HG03460 (cell line): ENCODE measurements around the gene FAM174B.

Experiments used
- ATAC-seq: cut with Tn5 transposase; IDR thresholded peaks from one replicate; pipeline ENCODE4 v1.9.1; 2021; ENCODE audit not compliant: unreplicated experiment

FAM174B gene

GRCh38 chr15:92602267-92602593, 53.3 kb downstream of the FAM174B start:
- no peak for ATAC-seq

DNA sequence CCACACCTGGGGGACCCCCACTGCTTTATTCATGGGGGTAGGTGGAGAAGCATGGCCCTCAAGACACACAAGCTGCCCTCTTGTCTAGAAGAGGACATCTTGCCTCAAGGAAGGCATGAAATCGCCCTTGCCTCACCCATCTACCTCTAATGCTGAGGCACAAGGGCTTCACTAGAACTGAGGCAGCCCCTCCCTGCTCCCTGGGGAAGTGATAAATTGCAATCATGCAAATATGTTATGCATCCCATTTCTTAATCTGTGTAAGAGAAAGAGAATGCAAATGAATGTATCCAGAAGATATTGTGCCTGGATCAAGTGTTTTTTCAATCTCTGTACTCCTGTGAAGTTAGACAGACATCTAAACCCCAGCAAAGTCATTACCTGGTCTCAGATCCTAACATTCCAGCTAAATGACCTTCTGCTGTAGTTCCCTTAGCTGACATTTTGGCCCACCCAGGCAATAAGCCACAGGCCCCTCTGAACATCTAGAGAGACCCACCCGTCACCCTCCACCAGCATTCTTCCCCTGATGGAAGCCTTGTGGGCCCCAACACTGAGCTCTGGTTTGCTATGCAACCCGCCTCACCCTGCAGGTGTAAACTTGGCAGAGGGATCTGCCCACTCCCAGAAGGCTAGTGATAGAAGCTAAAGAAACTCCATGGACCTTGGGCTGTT, 53.8 kb downstream of the FAM174B start:
- ATAC-seq = no peak

DNA sequence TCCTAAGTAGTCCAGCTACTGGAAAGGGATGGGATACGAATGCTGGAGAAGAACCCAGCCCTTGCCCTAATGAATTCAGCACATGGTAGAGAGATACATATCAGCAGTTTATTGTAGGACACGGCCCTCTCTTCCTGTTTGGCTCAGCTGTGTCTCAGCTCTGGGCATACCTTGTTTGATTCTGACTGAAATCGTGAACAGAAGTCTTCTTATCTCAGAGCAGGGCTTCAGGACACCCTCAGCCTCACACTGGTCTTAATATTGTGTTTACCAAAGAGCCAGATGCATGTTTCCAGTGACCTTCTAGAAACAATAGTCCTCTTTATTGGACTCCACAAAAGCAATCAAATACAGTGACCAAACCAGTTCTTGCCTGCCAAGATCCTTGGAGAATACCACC, 54.7 kb downstream of the FAM174B start:
- no peak for ATAC-seq

GRCh38 chr15:92599394-92599970, 56.1 kb downstream of the FAM174B start:
- ATAC-seq = no peak

- no peak for ATAC-seq
Measured at GRCh38 chr15:92597548-92597947, 58.0 kb downstream of the FAM174B start.

DNA sequence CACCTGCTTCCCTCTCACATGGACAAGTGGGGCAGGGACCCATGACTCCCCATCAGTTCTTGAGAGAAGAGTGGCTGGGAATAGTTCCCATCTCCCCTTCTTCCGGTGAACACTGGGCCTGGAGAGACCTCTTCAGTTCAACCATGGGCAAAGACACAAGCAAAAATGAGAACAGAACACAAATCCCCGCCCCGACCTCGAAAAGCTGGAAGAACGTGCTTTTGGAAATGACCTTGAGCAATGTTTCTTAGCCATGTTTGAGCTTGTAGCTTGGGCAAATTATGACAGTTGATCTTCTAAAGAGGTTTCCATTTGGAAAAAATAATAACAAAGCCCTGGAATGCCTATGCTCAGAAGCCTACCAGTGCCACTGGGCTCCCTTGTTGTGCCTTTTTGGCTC, 59.0 kb downstream of the FAM174B start:
- no peak for ATAC-seq

GRCh38 chr15:92595506-92596381, 59.8 kb downstream of the FAM174B start:
- no peak for ATAC-seq

- no peak for ATAC-seq
Measured at GRCh38 chr15:92591275-92591674, 64.3 kb downstream of the FAM174B start.

DNA sequence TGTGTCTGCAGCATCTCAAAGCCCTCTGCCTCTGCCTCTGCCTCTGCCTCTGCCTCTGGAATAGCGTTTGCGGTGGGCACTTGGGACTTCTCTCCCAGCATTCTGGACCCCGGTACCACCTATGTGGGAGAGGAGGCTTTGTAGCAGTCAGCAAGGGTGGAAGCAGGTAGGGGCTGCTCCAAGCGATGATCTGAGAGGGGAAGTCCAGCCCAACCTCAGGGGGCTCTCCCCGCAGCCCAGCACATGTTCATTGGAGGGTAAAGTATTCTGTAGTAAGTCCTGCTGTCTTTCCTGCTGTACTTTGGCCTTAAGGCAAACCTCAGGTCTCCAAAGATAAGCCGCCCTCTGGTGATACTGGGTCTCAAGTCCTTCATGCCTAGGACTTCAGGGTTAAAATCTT, 68.6 kb downstream of the FAM174B start:
- no peak for ATAC-seq

GRCh38 chr15:92586383-92586942, 69.1 kb downstream of the FAM174B start:
- ATAC-seq = no peak

DNA sequence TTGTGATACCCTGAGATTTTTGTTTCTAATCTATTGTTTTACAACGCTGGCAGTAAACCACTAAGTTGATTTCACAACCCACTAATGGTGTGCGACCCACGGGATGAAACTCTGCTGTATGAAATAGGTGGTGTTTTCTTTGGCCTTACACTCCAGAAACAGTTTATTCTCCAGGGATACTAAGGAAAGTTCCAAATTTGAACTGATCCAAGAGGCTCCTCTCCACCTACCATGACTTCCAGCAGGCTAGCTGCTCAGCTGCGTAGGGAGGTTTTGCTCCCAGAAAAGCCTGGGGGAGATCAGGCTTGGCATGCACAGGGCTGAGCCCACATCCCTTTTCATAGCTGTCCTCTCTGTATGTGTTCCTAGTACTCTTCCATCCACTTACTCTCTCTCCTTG, 71.5 kb downstream of the FAM174B start:
- no peak for ATAC-seq

- no peak for ATAC-seq
Measured at GRCh38 chr15:92583096-92584034, 72.2 kb downstream of the FAM174B start.

GRCh38 chr15:92582206-92582605, 73.4 kb downstream of the FAM174B start:
- ATAC-seq = no peak

DNA sequence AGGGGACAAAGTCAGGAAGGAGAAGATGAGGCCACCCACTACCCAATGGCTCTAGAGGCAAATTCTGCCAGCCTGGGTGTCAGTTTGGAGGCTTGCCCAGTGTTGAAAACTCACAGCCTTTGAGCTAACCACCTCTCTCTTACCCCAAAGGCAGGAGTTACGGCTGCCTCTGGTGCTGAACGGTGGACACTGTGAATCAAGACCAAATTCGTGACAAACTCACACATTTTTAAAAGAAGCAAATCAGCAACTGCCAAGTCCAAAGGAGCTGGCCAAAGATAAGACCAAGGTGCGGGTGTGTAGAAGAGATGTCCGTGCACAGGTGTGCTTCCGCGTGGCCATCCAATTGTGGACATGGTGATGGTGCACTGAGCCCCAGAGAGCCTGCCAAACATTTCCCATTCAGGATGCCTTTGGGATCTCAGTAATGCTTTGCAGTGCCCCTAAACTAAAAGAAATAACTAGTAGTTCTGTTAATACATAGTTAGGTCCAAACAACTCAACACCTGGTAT, 74.6 kb downstream of the FAM174B start:
- no peak for ATAC-seq

DNA sequence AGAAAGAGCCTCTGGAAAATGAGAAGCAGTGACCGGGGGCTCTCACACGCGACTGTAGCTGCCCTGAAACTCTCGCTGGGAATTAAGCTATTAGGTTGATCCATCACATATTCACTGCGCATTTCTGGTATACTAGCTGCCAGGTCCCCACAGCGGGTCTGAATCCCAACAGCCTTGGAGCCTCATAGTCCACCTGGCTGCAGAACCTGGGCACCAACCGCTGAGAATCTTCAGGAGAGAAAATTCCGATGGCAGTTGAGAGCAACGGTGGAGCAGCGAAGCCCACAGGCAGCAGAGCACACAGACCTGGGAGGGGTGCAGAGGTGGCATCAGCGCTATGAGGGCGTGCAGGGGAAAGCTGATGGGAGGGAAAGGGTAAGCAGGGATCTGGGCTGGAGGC, 75.1 kb downstream of the FAM174B start:
- ATAC-seq = no peak

- ATAC-seq = no peak
Measured at GRCh38 chr15:92579931-92580470, 75.6 kb downstream of the FAM174B start.

DNA sequence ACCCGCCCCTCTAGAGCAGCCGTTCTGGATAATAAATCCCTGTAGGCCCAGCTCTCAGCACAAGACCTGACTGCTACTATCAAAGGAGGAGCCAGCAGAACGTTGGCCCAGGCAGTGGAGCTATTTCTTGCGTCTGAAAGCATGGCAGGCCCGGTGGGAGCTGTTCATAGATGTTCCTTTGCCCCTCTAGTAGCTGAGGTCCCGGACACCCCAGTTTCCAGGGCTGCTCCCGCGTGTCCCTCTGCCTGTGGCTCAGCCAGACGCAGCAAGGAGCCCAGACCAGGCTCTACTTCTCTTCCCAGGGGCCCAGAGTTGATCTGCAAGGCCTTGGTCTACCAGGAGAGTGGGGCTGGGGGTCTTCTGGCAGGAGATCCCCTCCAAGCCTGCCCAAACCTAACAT, 76.1 kb downstream of the FAM174B start:
- ATAC-seq = no peak

- ATAC-seq = no peak
Measured at GRCh38 chr15:92578096-92578835, 77.3 kb downstream of the FAM174B start.

- ATAC-seq = no peak
Measured at GRCh38 chr15:92576597-92577200, 78.9 kb downstream of the FAM174B start.
